ENCODE results near the gene CNOT8. TPM values are rescaled to one million over a fixed set of nuclear protein-coding genes. Genes with fewer than 3 reads are reported as not detected.
A peak's percentile ranks its signal among the peaks of the same experiment; 100 is the strongest.
"Not testable (repeated sequence)": the region's sequence is repeated elsewhere in the genome, so short reads cannot be mapped to it uniquely, and the experiment has no call there.

CNOT8 gene
- total RNA-seq, 1 donor from 2014 or later, result 57.6 TPM

DNA sequence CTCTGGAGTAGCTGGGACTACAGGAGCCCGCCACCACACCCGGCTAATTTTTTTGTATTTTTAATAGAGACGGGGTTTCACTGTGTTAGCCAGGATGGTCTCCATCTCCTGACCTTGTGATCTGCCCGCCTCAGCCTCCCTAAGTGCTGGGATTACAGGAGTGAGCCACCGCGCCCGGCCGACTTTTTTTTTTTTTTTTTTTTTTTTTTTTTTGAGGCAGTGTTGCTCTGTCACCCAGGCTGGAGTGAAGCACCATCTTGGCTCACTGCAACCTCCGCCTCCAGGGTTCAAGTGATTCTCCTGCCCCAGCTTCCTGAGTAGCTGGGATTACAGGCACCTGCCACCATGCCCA, 22.8 kb upstream of the CNOT8 start:
- not testable (repeated sequence) for DNase-seq

- DNase-seq, result no peak
These were observed 22.2 kb upstream of the CNOT8 start for GRCh38 chr5:154836225-154836624.

GRCh38 chr5:154837009-154837901, 21.2 kb upstream of the CNOT8 start:
- DNase-seq, result no peak

DNA sequence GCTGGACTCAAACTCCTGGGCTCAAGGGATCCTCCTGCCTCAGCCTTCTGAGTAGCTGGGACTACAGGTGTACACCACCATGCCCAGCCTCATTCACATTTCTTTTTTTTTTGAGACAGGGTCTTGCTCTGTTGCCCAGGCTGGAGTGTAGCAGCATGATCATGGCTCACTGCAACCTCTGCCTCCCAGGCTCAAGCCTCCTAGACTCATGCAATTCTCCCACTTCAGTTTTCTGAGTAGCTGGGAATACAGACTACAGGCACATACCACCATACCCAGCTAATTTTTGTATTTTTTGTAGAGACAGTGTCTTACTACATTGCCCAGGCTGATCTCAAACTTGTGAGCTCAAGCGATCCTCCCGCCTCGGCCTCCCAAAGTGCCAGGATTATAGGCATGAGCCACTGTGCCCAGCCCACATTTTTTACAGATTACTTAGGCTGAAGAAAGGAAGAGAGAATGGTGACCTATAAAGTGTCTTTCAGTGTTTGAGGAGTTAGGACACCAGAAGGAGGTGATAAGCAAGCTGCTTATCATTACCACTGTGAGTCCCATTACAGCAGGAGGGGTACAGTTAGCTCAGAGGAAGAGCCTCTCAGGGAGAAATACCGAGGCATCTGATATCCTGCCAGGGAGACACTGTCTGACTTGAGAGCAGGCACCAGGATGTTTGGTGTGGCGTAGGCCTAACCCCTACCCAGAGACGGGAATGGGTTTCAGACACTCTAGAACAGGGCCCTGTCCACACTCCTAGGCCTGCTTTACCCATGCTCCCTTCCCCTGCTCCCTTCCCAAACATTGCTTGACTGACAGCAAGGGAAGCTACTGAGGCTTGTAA, 17.8 kb upstream of the CNOT8 start:
- no peak for DNase-seq

DNA sequence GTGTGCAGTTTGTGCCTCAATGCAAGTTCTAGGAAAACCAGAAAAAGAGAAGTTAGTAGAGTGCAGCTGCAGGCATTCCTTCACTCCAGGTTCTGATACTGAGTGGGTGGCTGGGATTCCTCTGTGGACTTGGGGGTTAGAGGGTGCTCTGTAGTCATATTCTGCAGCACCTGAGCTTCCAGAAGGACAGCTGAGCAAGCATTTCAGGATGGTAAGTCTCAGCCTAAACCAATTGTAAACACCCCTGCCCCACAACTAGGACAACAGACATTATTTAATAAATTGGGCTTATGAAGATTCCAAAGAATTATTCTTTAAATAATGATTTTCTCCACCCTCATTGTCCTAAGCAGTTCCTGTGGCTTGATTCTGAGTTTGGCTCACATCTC, 17.2 kb upstream of the CNOT8 start:
- no peak for DNase-seq

GRCh38 chr5:154842689-154843530, 15.5 kb upstream of the CNOT8 start:
- DNase-seq, result no peak

DNA sequence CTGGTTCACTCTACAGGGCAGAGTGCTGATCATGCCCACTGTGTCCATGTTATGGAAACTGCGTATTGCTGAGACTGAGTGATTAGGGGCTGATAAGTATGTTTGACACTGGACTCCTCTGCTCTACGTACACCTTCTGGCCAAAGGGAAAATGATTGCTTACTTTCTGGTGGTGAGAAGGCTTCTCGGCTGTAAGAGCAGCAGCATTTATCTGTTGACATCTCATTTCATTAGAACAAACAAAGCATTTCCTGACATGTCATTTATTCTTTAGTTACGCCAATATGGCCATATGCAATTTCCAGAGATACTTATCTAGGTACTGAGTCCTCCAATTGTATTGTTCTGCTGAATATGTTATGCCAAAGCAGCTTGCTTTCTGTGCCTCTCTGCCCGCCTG, 13.6 kb upstream of the CNOT8 start:
- no peak for DNase-seq

- DNase-seq, result no peak
These were observed 9.1 kb upstream of the CNOT8 start for GRCh38 chr5:154849264-154849785.

GRCh38 chr5:154849791-154850201, 8.6 kb upstream of the CNOT8 start:
- peak; percentile 25 for DNase-seq

- DNase-seq, result peak; percentile 92
These were observed 8.0 kb upstream of the CNOT8 start, which contains the start of gene FAXDC2 for GRCh38 chr5:154850255-154851062. TSS of gene FAXDC2 (minus strand) at chr5:154850603. CDS start at chr5:154838178, 12,425 bp downstream.

DNA sequence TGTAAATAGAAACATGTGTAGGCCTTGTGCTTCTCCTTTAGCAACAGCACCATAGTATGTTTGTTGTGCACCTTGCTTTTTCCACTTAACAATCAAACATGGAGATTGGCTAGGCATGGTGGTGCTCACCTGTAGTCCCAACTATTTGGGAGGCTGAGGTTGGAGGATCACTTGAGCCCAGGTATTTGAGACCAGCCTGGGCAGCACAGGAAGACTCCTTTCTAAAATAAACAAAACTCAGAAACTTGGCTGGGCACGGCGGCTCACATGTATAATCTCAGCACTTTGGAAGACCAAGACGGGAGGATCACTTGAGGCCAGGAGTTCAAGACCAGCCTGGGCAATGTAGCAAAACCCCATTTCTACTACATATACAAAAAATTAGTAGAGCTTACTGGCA, 7.1 kb upstream of the CNOT8 start:
- no peak for DNase-seq

DNA sequence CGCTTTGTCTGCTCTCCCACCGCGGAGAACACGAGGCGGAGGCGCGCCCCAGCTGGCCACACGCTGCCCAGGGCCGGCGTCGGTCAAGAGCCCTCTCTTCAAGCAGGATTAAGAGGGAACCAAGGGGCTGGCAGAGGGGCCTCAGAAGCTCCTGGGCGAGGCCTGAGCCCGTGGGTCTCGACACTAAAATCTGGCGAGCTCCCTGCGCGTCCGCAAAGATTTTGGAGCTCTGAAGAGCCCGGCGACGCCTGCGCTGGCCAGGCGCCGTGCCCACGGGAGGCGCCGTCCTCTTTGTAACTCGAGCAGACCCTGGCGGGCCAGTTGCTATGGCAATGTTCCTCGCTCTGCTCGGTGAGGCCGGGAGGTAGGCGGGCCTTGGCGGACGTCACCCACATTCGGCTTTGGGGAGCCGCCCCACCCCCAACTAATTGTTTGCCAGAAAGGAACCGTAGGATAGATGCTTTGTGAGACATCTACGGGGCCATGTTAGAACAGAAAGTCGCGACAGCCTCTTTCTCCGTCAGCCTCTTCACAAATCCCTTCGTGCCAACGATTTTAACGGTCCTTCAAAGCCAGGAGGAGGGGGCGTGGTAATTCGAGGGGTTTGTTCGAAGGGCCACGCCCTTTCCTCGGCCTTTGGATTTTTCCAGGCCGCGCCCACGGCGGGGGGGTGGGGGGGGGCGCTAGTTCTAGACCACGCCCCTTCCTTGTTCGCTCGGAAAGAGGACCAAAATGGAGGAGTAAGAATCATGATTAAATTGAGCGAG, 714 bp upstream of the CNOT8 start:
- DNase-seq, result peak; percentile 98

GRCh38 chr5:154858972-154859871, 795 bp downstream of the CNOT8 start:
- no peak for DNase-seq

- DNase-seq, result no peak
These were observed 1.7 kb downstream of the CNOT8 start for GRCh38 chr5:154860123-154860522.

DNA sequence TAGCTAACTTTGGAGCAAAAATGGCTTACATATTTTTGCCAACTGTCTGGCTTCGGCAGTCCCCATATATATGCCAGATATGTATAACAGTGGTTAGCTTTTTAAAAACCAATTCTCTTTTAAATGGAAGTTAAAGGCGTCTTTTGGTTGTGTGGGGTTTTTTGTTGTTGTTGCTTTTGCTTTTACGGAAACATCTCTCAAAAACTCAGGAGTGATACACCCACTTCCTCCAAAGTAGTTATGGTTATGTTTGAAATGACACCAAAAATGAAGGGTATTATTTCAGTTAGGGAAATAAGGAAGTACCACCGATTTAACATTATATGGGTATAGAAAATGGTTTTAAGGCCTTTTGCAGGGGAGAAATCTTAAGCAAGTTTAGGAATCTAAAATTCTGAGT, 2.3 kb downstream of the CNOT8 start:
- no peak for DNase-seq

DNA sequence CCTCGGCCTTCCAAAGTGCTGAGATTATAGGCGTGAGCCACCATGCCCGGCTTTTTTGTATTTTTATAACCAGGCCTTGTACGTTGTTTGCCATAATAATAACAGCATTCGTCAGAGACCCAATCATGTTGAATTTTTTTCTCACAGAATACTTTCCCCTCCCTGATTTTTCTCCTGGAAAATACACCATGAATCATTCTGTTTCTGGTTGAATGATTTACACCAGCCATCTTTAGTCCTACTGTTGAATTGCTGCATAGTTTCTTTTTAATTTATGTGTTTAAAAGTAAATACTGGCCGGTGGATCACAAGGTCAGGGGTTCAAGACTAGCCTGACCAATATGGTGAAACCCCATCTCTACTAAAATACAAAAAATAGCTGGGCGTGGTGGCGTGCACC, 3.5 kb downstream of the CNOT8 start:
- DNase-seq, result no peak

DNA sequence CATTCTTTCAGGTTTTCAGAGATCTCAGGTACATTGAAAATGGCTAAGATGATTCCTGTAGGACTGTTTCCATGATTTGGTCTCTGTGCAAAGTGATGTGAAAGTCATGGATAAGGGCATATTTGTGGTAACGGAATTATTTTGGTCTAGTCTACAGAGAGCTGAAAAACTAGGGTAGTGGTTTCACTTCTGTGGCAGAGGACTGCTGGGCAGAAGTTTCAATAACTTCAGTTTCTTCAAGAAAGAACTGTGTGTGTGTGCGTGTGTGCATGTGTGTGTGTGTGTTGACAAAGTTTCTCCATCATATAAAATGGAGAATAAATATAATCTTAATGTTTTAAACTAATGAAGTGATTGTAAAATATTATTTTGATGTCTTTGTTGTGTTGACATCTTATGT, 4.3 kb downstream of the CNOT8 start:
- no peak for DNase-seq

GRCh38 chr5:154863291-154864080, 5.1 kb downstream of the CNOT8 start:
- no peak for DNase-seq
